Spinal cord (tissue), 10 donors: ENCODE measurements around the gene ZMYND19. TPM values are rescaled to one million over a fixed set of nuclear protein-coding genes. Genes with fewer than 3 reads are reported as not detected.
"Not testable (repeated sequence)": the region's sequence is repeated elsewhere in the genome, so short reads cannot be mapped to it uniquely, and the experiment has no call there.

Source experiments
- DNase-seq, 6 donors: peaks; one replicate each; pipeline versions ENCODE4 v3.0.0 to v3.0.0-alpha.2; 2013 to 2015; ENCODE audit warnings: low spot score in 6 of 6, low read depth in 4 of 6
- H3K27ac ChIP-seq: one replicate; pipeline ENCODE4 v1.5.1; 2013; ENCODE audit warnings: low read depth, low read length, control low read depth
- H3K27me3 ChIP-seq: one replicate; pipeline ENCODE4 v1.6.1; 2013; ENCODE audit warnings: low read length; ENCODE audit not compliant: control insufficient read depth, insufficient read depth
- H3K36me3 ChIP-seq: one replicate; pipeline ENCODE4 v1.6.1; 2013; ENCODE audit warnings: low read length; ENCODE audit not compliant: control insufficient read depth, insufficient read depth
- H3K4me1 ChIP-seq: one replicate; pipeline ENCODE4 v1.6.1; 2013; ENCODE audit warnings: low read length; ENCODE audit not compliant: control insufficient read depth, insufficient read depth
- H3K4me3 ChIP-seq: one replicate; pipeline ENCODE4 v1.5.1; 2013; ENCODE audit warnings: low read depth, low read length, control low read depth
- H3K9me3 ChIP-seq: one replicate; pipeline ENCODE4 v1.6.1; 2013; ENCODE audit warnings: low read length; ENCODE audit not compliant: control insufficient read depth, insufficient read depth
- WGBS: methylation state at CpG from one replicate; pipeline ENCODE4 v1.1.5; 2013; ENCODE audit warnings: missing lambda C conversion rate; ENCODE audit not compliant: insufficient coverage; 5-methylcytosine and 5-hydroxymethylcytosine counted together
- polyA plus RNA-seq, 2 donors: library from polyadenylated mRNA; unstranded; fragments of 120-200 nt; gene quantifications; one replicate each; pipeline ENCODE4 v1.2.1, GENCODE V29; 2013; ENCODE audit not compliant: insufficient read length in 2 of 2
- total RNA-seq, 2 donors: library from RNA; depleted of rRNA in 1 of 2; stranded (reverse); fragments of 120-200 nt in 1 of 2; fragments of >200 nt in 1 of 2; gene quantifications; one replicate each; pipeline versions ENCODE4 v1.2.3 to v1.2.4, GENCODE V29; 2013 to 2014
- donor health status: healthy.

The ZMYND19 gene
- total and polyA plus RNA-seq, 4 donors: 10.2 to 41.8 (median 34.2) TPM

DNA sequence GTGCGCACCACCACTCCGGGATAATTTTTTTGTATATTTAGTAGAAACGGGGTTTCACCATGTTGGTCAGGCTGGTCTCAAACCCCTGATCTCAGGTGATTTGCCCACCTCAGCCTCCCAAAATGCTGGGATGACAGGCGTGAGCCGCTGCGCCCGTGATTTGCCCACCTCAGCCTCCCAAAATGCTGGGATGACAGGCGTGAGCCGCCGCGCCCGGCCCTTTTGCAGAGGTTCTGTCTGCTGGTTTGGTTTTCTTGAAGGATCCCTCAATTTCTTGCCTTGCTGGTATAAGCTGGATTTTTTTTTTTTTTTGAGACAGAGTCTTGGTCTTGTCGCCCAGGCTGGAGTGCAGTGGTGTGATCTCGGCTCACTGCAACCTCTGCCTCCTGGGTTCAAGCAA lies 37.1 kb upstream of the ZMYND19 start:
- not testable (repeated sequence) for H3K9me3 ChIP-seq, H3K27me3 ChIP-seq, H3K4me1 ChIP-seq, DNase-seq, H3K4me3 ChIP-seq, H3K27ac ChIP-seq
- peaks cover 10% of the 10 kb centered on the region for H3K36me3 ChIP-seq
- 93% methylated on average over 9 of the region's 14 CpGs for WGBS

DNA sequence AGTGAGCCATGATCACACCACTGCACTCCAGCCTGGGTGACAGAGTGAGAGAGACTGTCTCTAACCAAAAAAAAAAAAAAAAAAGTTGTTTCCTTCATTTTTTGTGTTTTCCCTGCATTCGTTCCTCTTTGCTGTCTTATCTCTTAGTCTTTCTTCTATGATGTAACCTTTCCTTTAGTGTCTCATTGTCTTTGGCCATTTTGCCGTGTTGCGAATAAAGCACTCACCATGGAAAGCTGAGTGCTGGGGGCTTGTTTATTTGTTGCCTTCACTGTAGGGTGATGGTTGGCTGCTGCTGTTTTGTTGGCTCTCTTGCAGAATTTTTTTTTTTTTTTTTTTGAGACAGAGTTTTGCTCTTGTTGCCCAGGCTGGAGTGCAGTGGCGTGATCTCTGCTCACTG lies 36.2 kb upstream of the ZMYND19 start:
- Histone ChIP-seq H3K36me3 (peaks cover 11% of the 10 kb centered on the region), H3K4me3 (no peak overlapping the region), H3K4me1 (peaks cover 5% of the 10 kb centered on the region), H3K9me3 (no peaks in the 10 kb centered on the region), H3K27ac (no peak overlapping the region), H3K27me3 (no peaks in the 10 kb centered on the region)
- no peak for DNase-seq
- WGBS: 89% methylated on average over 3 of the region's 4 CpGs

DNA sequence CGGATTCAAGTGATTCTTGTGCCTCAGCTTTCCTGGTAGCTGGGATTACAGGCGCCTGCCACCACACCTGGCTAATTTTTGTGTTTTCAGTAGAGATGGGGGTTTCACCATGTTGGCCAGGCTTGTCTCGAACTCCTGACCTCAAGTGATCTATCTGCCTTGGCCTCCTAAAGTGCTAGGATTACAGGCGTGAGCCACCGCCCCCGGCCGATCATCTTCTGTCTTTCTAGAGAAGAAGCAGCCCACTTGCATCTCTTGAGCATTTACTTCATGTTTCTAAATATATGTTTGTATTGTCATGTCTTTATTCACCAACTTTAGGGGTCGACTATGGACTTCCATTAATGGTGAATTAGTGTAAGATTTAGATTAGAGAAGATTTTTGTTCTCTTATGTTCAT lies 31.9 kb upstream of the ZMYND19 start:
- H3K27me3 ChIP-seq, H3K9me3 ChIP-seq, H3K27ac ChIP-seq, DNase-seq, H3K4me3 ChIP-seq: not testable (repeated sequence)
- peaks cover 24% of the 10 kb centered on the region for H3K4me1 ChIP-seq
- WGBS: 77% methylated on average over 3 of the region's 8 CpGs
- peaks cover 16% of the 10 kb centered on the region for H3K36me3 ChIP-seq

GRCh38 chr9:137621131-137621757 lies 30.9 kb upstream of the ZMYND19 start:
- H3K36me3 ChIP-seq: peaks cover 20% of the 10 kb centered on the region
- no peak overlapping the region for H3K4me3 ChIP-seq
- H3K27me3 ChIP-seq: no peaks in the 10 kb centered on the region
- no peak overlapping the region for H3K27ac ChIP-seq
- WGBS: 29% methylated on average over 2 of the region's 6 CpGs
- DNase-seq: no peak
- H3K4me1 ChIP-seq: peaks cover 30% of the 10 kb centered on the region
- no peaks in the 10 kb centered on the region for H3K9me3 ChIP-seq

DNA sequence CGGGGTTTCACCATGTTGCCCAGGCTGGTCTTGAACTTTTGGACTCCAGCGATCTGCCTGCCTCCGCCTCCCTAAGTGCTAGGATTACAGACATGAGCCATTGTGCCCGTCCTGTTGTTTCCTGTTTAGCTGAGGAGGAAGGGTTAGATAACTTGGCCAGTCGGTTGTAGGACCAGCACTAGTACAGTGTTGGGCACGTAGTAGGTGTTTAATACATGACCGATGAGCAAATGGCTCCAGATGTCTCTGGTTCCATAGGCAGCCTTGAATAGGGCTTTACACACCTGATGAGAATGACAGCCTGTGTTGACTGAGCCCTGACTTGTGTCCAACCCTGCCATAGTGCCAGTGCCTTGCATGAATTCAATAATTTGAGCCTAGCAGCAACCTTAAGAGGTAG lies 30.3 kb upstream of the ZMYND19 start:
- H3K27ac ChIP-seq: no peak overlapping the region
- H3K27me3 ChIP-seq: no peaks in the 10 kb centered on the region
- H3K4me3 ChIP-seq: no peak overlapping the region
- DNase-seq: no peak
- peaks cover 27% of the 10 kb centered on the region for H3K36me3 ChIP-seq
- 89% methylated on average over 7 of the region's 7 CpGs for WGBS
- peaks cover 30% of the 10 kb centered on the region for H3K4me1 ChIP-seq
- no peaks in the 10 kb centered on the region for H3K9me3 ChIP-seq

- no peak overlapping the region for H3K27ac ChIP-seq
- H3K4me3 ChIP-seq: peak overlapping the region; percentile 71
- H3K9me3 ChIP-seq: no peaks in the 10 kb centered on the region
- H3K36me3 ChIP-seq: peaks cover 32% of the 10 kb centered on the region
- no peaks in the 10 kb centered on the region for H3K27me3 ChIP-seq
- DNase-seq: no peak
- WGBS: no CpG with 5 or more reads among the region's 4 CpGs
- H3K4me1 ChIP-seq: peaks cover 30% of the 10 kb centered on the region
Measured at GRCh38 chr9:137620048-137620405, 29.7 kb upstream of the ZMYND19 start.

DNA sequence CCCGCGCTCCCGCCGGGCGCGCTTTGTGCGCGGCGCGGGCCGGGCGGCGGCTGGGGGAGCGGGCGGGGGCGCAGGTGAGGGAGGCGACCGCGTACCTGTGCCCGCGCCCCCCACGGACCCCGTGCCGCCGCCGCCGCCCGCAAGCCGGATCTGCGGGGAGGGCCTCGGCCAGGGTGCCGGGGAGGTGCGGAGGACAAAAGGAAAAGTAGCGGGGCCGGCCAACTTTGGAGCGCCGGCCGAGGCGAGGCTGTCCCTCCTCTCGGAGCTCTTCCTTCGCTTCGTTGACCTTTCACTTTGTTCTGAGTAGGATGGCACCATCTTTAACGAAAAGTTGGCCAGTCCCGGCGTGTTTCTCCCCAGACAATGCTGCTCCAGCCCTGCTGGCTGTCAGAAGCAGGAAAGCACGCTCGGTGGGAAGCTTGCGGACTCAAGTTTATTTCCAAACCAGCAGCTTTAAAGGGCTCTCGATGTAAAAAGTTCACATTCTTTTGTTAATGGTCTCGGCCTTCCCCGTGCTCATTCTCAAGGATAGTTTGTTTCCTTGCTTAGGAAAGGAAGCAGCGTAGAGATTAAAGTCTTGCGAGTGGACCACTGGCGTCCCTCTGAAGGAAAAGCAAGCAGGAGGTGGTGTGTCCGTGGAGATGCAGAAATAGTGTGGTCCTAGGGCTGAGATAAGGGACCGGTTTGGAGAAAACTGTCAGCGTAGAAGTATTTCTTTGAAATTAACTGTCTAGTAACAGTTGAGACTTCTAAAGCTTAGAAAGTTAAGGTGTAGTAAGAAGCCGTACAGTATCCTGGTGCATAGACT lies 29.1 kb upstream of the ZMYND19 start:
- under 1% methylated on average over 58 of the region's 58 CpGs for WGBS
- DNase-seq: peak in 2 of 6 donors; percentile 60 to 61
- Histone ChIP-seq H3K36me3 (peaks cover 37% of the 10 kb centered on the region), H3K27me3 (no peaks in the 10 kb centered on the region), H3K9me3 (no peaks in the 10 kb centered on the region), H3K4me1 (peaks cover 30% of the 10 kb centered on the region), H3K27ac (peak overlapping the region; percentile 75), H3K4me3 (peak overlapping the region; percentile 71)

- no peaks in the 10 kb centered on the region for H3K9me3 ChIP-seq
- peak within 1 kb of the TSS; percentile 80 for H3K27ac ChIP-seq
- H3K36me3 ChIP-seq: peaks cover 44% of the 10 kb centered on the region
- peak; percentile 76 to 97 (median 84) for DNase-seq
- peak within 1 kb of the TSS; percentile 74 for H3K4me3 ChIP-seq
- WGBS: under 1% methylated on average over 91 of the region's 94 CpGs
- peaks cover 30% of the 10 kb centered on the region for H3K4me1 ChIP-seq
- no peaks in the 10 kb centered on the region for H3K27me3 ChIP-seq
Measured at GRCh38 chr9:137618105-137619067, 28.1 kb upstream of the ZMYND19 start, which contains the start of gene EHMT1. TSS of gene EHMT1 (plus strand) at chr9:137619005. CDS start at chr9:137619029, 24 bp downstream.

GRCh38 chr9:137615387-137615871 lies 25.1 kb upstream of the ZMYND19 start:
- 93% methylated on average over 19 of the region's 19 CpGs for WGBS
- H3K27ac ChIP-seq: no peak overlapping the region
- H3K9me3 ChIP-seq: no peaks in the 10 kb centered on the region
- H3K27me3 ChIP-seq: no peaks in the 10 kb centered on the region
- no peak overlapping the region for H3K4me3 ChIP-seq
- peaks cover 56% of the 10 kb centered on the region for H3K36me3 ChIP-seq
- no peak for DNase-seq
- peaks cover 21% of the 10 kb centered on the region for H3K4me1 ChIP-seq
